GM12878 (cell line): ENCODE measurements around the gene COL15A1. TPM values are rescaled to one million over a fixed set of nuclear protein-coding genes. Genes with fewer than 3 reads are reported as not detected.

Experiments
- ATAC-seq: fragments of 200-7000 bp; cut with Tn5 transposase; 3 replicates; pipeline ENCODE4 v1.9.1; 2020; ENCODE audit warnings: mild to moderate bottlenecking, moderate library complexity
- BruUV-seq: library from RNA; stranded (reverse); fragments of 400-500 nt; replicated peaks from 2 replicates; lab custom pipeline; 2021; lab: Mats Ljungman, UMichigan
- CTCF ChIA-PET: fragments of 300-600 bp; sonication (Branson Sonifier 250); formaldehyde crosslinking; extraction: SDS; loops from one replicate; lab custom pipeline; 2021; ENCODE audit warnings: inconsistent platforms; lab: Yijun Ruan, JAX
- POLR2A ChIA-PET: fragments of 350-600 bp; formaldehyde crosslinking; extraction: SDS; loops from one replicate; lab custom pipeline; 2021; ENCODE audit warnings: inconsistent platforms; lab: Charles Lee
- RAD21 ChIA-PET: fragments of 300-600 bp; sonication (Branson Sonifier 250); formaldehyde crosslinking; loops from one replicate; lab custom pipeline; 2023; ENCODE audit warnings: antibody characterized with exemption; ENCODE audit not compliant: unreplicated experiment; lab: Charles Lee
- SMC1A ChIA-PET: fragments of 300-600 bp; sonication (Branson Sonifier 250); formaldehyde crosslinking; loops from one replicate; lab custom pipeline; 2023; ENCODE audit not compliant: unreplicated experiment, uncharacterized antibody; lab: Charles Lee
- DNase-seq: peaks from one replicate; pipeline ENCODE4 v3.0.0-alpha.2; 2011; ENCODE audit warnings: low read depth, low spot score
- FAIRE-seq: peaks from 3 replicates; lab custom pipeline; 2011; peaks lifted over from hg19 to GRCh38; lab: Jason Lieb, UNC
- H2AFZ ChIP-seq: 2 replicates; pipeline ENCODE4 v1.6.0; 2011; ENCODE audit warnings: low read depth, low read length, control low read depth; ENCODE audit not compliant: control insufficient read depth
- H3K27ac ChIP-seq: 2 replicates; pipeline ENCODE4 v1.5.1; 2011; ENCODE audit warnings: control low read depth; ENCODE audit not compliant: control insufficient read depth, insufficient read depth
- H3K27me3 ChIP-seq, 2 experiments: replicated peaks in 1 of 2; 2 replicates each; pipeline versions ENCODE4 v1.6.0 to v1.6.1; 2011; ENCODE audit warnings: low read length in 1 of 2; ENCODE audit not compliant: control insufficient read depth in 2 of 2, insufficient read depth in 2 of 2
- H3K36me3 ChIP-seq, 2 experiments: 2 replicates each; pipeline ENCODE4 v1.5.1; 2011; ENCODE audit warnings: low read length in 1 of 2; ENCODE audit not compliant: control insufficient read depth in 2 of 2, insufficient read depth in 2 of 2
- H3K4me1 ChIP-seq: 2 replicates; pipeline ENCODE4 v1.6.1; 2011; ENCODE audit warnings: mild to moderate bottlenecking, low read length, moderate library complexity, mixed read lengths; ENCODE audit not compliant: control insufficient read depth, insufficient read depth
- H3K4me2 ChIP-seq: 2 replicates; pipeline ENCODE4 v1.6.0; 2011; ENCODE audit warnings: control low read depth; ENCODE audit not compliant: control insufficient read depth, insufficient read depth
- H3K4me3 ChIP-seq: fragments of 200-600 bp; sonication (generic); 2 replicates; pipeline ENCODE4 v1.5.1; 2016
- H3K79me2 ChIP-seq: 2 replicates; pipeline ENCODE4 v1.6.0; 2011; ENCODE audit warnings: low read length; ENCODE audit not compliant: control insufficient read depth, insufficient read depth
- H3K9ac ChIP-seq: 2 replicates; pipeline ENCODE4 v1.8.0; 2011; ENCODE audit warnings: low read length, control low read depth, mixed read lengths; ENCODE audit not compliant: control insufficient read depth, insufficient read depth
- H3K9me3 ChIP-seq: replicated peaks from 3 replicates; pipeline ENCODE4 v1.5.1; 2011; ENCODE audit warnings: mild to moderate bottlenecking, low read length; ENCODE audit not compliant: control insufficient read depth, insufficient read depth
- H4K20me1 ChIP-seq: 2 replicates; pipeline ENCODE4 v1.6.0; 2011; ENCODE audit not compliant: control insufficient read depth, insufficient read depth
- WGBS: methylation state at CpG from one replicate; pipeline ENCODE4 v1.1.6; 2016; ENCODE audit warnings: low lambda C conversion rate; ENCODE audit not compliant: insufficient replicate concordance, insufficient coverage; ENCODE audit errors: missing lambda C conversion rate; 5-methylcytosine and 5-hydroxymethylcytosine counted together
- in situ Hi-C: fragments of 300-500 bp; cut with MboI; formaldehyde crosslinking; loops from 9 replicates; pipeline ENCODE4 v1.14.3; 2018; ENCODE audit warnings: mixed read lengths
- intact Hi-C: fragments of 100-400 bp; cut with micrococcal nuclease; formaldehyde crosslinking; loops from one replicate; pipeline ENCODE4 v1.14.2; 2022; ENCODE audit not compliant: unreplicated experiment
- polyA plus RNA-seq, 11 experiments: library from polyadenylated mRNA; depleted of rRNA in 4 of 11; unstranded in 6 of 11; stranded (reverse) in 5 of 11; fragments of >200 nt; fragmentation: Nextera tagmentation in 4 of 11; fragmentation: Illumina TruSeq in 1 of 11; extraction: Ambion mirVana in 4 of 11; extraction: Trizol in 1 of 11; gene quantifications; 1 replicate in 1 of 11; 2 replicates in 10 of 11; pipeline versions ENCODE4 v1.2.1 to v1.2.3, GENCODE V29; 2011 to 2016; ENCODE audit warnings: inconsistent platforms in 2 of 11, missing spikeins in 2 of 11, low read depth in 1 of 11
- total RNA-seq, 4 experiments: library from RNA; depleted of rRNA in 3 of 4; stranded (reverse); fragments of >200 nt in 3 of 4; fragmentation: Illumina TruSeq in 1 of 4; extraction: Trizol in 1 of 4; gene quantifications; 2 replicates each; pipeline versions ENCODE4 v1.2.1 to v1.2.3, GENCODE V29; 2013 to 2021
- TF ChIP-seq, protein P1 (sequence below): fragments of 150-350 bp; IDR thresholded peaks from 2 replicates; pipeline ENCODE4 v1.6.1; 2016; ENCODE audit warnings: low read depth, low read length

Gene COL15A1
- total and polyA plus RNA-seq, 10 of the 15 experiments (the other 5 are each of a cell fraction or from before 2014, with no cell fraction given) = 0.01 to 0.28 (median 0.06) TPM; not detected in 2

- in situ Hi-C loops (no loop called here), intact Hi-C loops (loop anchor here (5.0 kb wide), 2 partner anchors 52 to 77 kb away; partner anchors contain the start of gene TGFBR1)
- DNase-seq = no peak
- no peak overlapping the region for H3K27ac ChIP-seq
- FAIRE-seq = no peak
- no peak for ATAC-seq
- SMC1A ChIA-PET = interaction anchor here (0.9 to 2.3 kb wide), 4 partner anchors 10 to 85 kb away, joined by 3 to 6 read pairs (median 4); no protein-coding TSS in a partner anchor
- no peak overlapping the region for H3K4me2 ChIP-seq
- no peak overlapping the region for H2AFZ ChIP-seq
- no peaks in the 10 kb centered on the region for H3K36me3 ChIP-seq
- WGBS = 95% methylated on average over 1 of the region's 1 CpG
- CTCF ChIA-PET = interaction anchor here (1.0 to 1.1 kb wide), 2 partner anchors 18 to 86 kb away, joined by 3 to 4 read pairs; no protein-coding TSS in a partner anchor
- H3K79me2 ChIP-seq = no peaks in the 10 kb centered on the region
- POLR2A ChIA-PET = interaction anchor here (0.6 to 1.0 kb wide), 2 partner anchors 51 to 1385 kb away, joined by 4 to 6 read pairs; no protein-coding TSS in a partner anchor
- H3K27me3 ChIP-seq = no peaks in the 10 kb centered on the region
- RAD21 ChIA-PET = interaction anchor here (1.0 kb wide), 1 partner anchor 42 kb away, joined by 3 read pairs; no protein-coding TSS in a partner anchor
- no peak overlapping the region for H3K4me3 ChIP-seq
- no peaks in the 10 kb centered on the region for H4K20me1 ChIP-seq
- TF ChIP-seq, protein P1, sequence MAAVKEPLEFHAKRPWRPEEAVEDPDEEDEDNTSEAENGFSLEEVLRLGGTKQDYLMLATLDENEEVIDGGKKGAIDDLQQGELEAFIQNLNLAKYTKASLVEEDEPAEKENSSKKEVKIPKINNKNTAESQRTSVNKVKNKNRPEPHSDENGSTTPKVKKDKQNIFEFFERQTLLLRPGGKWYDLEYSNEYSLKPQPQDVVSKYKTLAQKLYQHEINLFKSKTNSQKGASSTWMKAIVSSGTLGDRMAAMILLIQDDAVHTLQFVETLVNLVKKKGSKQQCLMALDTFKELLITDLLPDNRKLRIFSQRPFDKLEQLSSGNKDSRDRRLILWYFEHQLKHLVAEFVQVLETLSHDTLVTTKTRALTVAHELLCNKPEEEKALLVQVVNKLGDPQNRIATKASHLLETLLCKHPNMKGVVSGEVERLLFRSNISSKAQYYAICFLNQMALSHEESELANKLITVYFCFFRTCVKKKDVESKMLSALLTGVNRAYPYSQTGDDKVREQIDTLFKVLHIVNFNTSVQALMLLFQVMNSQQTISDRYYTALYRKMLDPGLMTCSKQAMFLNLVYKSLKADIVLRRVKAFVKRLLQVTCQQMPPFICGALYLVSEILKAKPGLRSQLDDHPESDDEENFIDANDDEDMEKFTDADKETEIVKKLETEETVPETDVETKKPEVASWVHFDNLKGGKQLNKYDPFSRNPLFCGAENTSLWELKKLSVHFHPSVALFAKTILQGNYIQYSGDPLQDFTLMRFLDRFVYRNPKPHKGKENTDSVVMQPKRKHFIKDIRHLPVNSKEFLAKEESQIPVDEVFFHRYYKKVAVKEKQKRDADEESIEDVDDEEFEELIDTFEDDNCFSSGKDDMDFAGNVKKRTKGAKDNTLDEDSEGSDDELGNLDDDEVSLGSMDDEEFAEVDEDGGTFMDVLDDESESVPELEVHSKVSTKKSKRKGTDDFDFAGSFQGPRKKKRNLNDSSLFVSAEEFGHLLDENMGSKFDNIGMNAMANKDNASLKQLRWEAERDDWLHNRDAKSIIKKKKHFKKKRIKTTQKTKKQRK = no peak
- H3K9ac ChIP-seq = no peak overlapping the region
- peaks cover 27% of the 10 kb centered on the region for H3K4me1 ChIP-seq
- BruUV-seq = no TSS peak
- H3K9me3 ChIP-seq = no peaks in the 10 kb centered on the region; the same call in 2 of the 3 replicates
These were observed 111.7 kb downstream of the COL15A1 start for GRCh38 chr9:99055384-99055783.
